Measurements from ENCODE around the gene NRN1L.
A peak's percentile ranks its signal among the peaks of the same experiment; 100 is the strongest.

NRN1L gene

DNA sequence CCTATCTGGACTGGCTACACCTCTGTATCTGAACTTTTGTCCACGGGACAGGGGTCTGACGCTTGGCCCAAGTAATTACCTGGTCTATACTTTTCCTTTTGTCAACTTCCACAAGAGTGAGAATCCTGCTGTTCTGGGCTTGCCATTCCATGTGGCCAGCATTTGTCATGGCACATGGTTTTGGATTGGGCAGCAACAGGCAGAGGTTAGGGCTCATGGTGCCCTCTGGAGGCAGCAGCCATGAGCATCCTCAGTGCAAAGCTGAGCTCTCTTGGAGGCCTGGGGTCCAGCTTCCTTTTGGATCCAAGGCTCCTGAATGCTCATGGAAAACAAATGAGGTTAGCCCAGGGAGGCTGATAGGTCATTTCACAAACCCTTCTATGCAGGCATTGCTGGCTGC is 19.4 kb upstream of the NRN1L start:
- H3K9me3 ChIP-seq (replicated peaks in 1 of 2; ENCODE audit: control insufficient read depth in 2 of 2, insufficient read depth in 1 of 2, low read depth in 1 of 2, low read length in 2 of 2), result no peaks in the 10 kb centered on the region
- no peak overlapping the region for H3K9ac ChIP-seq (ENCODE audit: low read depth, low read length, poor library complexity)
- H3K4me1 ChIP-seq (ENCODE audit: control insufficient read depth in 2 of 2, insufficient read depth in 1 of 2, low read depth in 1 of 2, low read length in 2 of 2), result peaks cover 0 to 5% of the 10 kb centered on the region in 2 donors
- H3K27me3 ChIP-seq (ENCODE audit: control insufficient read depth in 3 of 3, insufficient read depth in 3 of 3, low read depth in 1 of 3, low read length in 3 of 3), result no peaks in the 10 kb centered on the region
- WGBS, 2 donors (ENCODE audit: extremely low coverage in 2 of 2, insufficient read length in 2 of 2, insufficient replicate concordance in 1 of 2), result no CpG with 5 or more reads among the region's 2 CpGs
- no peak overlapping the region for H3K4me2 ChIP-seq (ENCODE audit: insufficient read depth, low read length, poor library complexity, severe bottlenecking)
- peaks cover 36 to 95% of the 10 kb centered on the region in 2 donors for H3K36me3 ChIP-seq (replicated peaks in 1 of 2; ENCODE audit: control insufficient read depth in 2 of 2, insufficient read depth in 2 of 2, low read length in 2 of 2)
- no peak overlapping the region for H2AFZ ChIP-seq (ENCODE audit: low read length)
- H3K4ac ChIP-seq (ENCODE audit: low read length), result no peak overlapping the region
- H3K4me3 ChIP-seq (ENCODE audit: low read length in 2 of 2), result no peak overlapping the region
- H3K14ac ChIP-seq (ENCODE audit: low read length), result no peak overlapping the region
- H3K79me1 ChIP-seq (ENCODE audit: low read depth, low read length), result peaks cover 15% of the 10 kb centered on the region
- no peak overlapping the region for H2BK12ac ChIP-seq (ENCODE audit: low read length)
- H4K91ac ChIP-seq (ENCODE audit: low read depth, low read length, poor library complexity), result no peak overlapping the region
- no peak for DNase-seq (ENCODE audit: low spot score)
- no peak overlapping the region for H2BK5ac ChIP-seq (ENCODE audit: low read length)
- no peak overlapping the region for H3K18ac ChIP-seq (ENCODE audit: low read length)
- no peak overlapping the region for H2BK120ac ChIP-seq (ENCODE audit: low read depth, low read length)
- H4K8ac ChIP-seq (ENCODE audit: low read depth, low read length), result no peak overlapping the region
- H2BK15ac ChIP-seq (ENCODE audit: low read length), result no peak overlapping the region
- H3K27ac ChIP-seq (replicated peaks; ENCODE audit: low read length), result no peak overlapping the region
- H2AK5ac ChIP-seq (ENCODE audit: low read depth, low read length), result no peak overlapping the region
- no peak overlapping the region for H3K23ac ChIP-seq (ENCODE audit: low read depth, low read length, poor library complexity)

DNA sequence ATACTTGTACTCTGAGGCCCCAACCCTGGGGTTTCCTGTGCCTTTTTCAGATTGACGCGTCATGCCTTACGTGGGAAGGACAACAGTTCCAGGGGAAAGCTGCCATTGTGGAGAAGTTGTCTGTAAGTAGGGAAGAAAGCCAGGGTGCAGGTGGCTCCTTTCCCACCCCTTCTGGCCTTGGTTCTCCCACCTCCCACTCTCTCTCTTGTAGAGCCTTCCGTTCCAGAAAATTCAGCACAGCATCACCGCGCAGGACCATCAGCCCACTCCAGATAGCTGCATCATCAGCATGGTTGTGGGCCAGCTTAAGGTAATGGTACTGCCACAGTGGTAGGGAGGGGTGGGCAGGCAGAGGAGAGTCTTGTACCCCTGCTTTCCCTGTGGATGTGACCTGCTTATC is 16.4 kb upstream of the NRN1L start:
- Histone ChIP-seq H3K36me3 (replicated peaks in 1 of 2; ENCODE audit: control insufficient read depth in 2 of 2, insufficient read depth in 2 of 2, low read length in 2 of 2) (peaks cover 32 to 87% of the 10 kb centered on the region in 2 donors), H3K23ac (ENCODE audit: low read depth, low read length, poor library complexity) (no peak overlapping the region), H3K79me1 (ENCODE audit: low read depth, low read length) (peaks cover 3% of the 10 kb centered on the region), H3K27ac (replicated peaks; ENCODE audit: low read length) (no peak overlapping the region), H3K4me3 (ENCODE audit: low read length in 2 of 2) (peak overlapping the region in 1 of 2 donors; percentile 13), H2BK5ac (ENCODE audit: low read length) (no peak overlapping the region), H3K18ac (ENCODE audit: low read length) (no peak overlapping the region), H2AK5ac (ENCODE audit: low read depth, low read length) (no peak overlapping the region), H4K8ac (ENCODE audit: low read depth, low read length) (no peak overlapping the region), H2AFZ (ENCODE audit: low read length) (no peak overlapping the region), H3K9me3 (replicated peaks in 1 of 2; ENCODE audit: control insufficient read depth in 2 of 2, insufficient read depth in 1 of 2, low read depth in 1 of 2, low read length in 2 of 2) (no peaks in the 10 kb centered on the region), H3K4ac (ENCODE audit: low read length) (no peak overlapping the region), H3K4me2 (ENCODE audit: insufficient read depth, low read length, poor library complexity, severe bottlenecking) (no peak overlapping the region), H2BK120ac (ENCODE audit: low read depth, low read length) (no peak overlapping the region), H3K14ac (ENCODE audit: low read length) (no peak overlapping the region), H3K27me3 (ENCODE audit: control insufficient read depth in 3 of 3, insufficient read depth in 3 of 3, low read depth in 1 of 3, low read length in 3 of 3) (no peaks in the 10 kb centered on the region), H3K9ac (ENCODE audit: low read depth, low read length, poor library complexity) (no peak overlapping the region), H2BK12ac (ENCODE audit: low read length) (no peak overlapping the region), H2BK15ac (ENCODE audit: low read length) (no peak overlapping the region), H3K4me1 (ENCODE audit: control insufficient read depth in 2 of 2, insufficient read depth in 1 of 2, low read depth in 1 of 2, low read length in 2 of 2) (peaks cover 0 to 6% of the 10 kb centered on the region in 2 donors), H4K91ac (ENCODE audit: low read depth, low read length, poor library complexity) (peak overlapping the region; percentile 35)
- no CpG with 5 or more reads among the region's 6 CpGs for WGBS, 2 donors (ENCODE audit: extremely low coverage in 2 of 2, insufficient read length in 2 of 2, insufficient replicate concordance in 1 of 2)
- no peak for DNase-seq (ENCODE audit: low spot score)

DNA sequence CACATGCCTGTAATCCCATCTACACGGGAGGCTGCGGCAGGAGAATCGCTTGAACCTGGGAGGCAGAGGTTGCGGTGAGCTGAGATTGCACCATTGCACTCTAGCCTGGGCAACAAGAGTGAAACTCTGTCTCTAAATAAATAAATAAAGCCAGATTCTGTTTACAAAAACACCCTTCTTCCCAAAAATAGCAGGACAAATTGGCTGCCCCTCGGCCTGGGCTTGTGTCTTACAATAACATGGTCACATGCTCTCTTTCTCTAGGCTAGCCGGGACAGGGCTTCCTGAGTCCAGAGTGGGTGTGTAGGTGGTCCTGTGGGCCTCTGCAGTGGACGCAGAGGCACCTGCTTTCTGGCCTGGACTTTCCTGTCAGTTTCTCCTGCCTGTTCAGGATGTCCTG is 15.0 kb upstream of the NRN1L start:
- Histone ChIP-seq H3K27me3 (ENCODE audit: control insufficient read depth in 3 of 3, insufficient read depth in 3 of 3, low read depth in 1 of 3, low read length in 3 of 3) (no peaks in the 10 kb centered on the region), H2AK5ac (ENCODE audit: low read depth, low read length) (no peak overlapping the region), H2BK5ac (ENCODE audit: low read length) (no peak overlapping the region), H3K14ac (ENCODE audit: low read length) (no peak overlapping the region), H3K4ac (ENCODE audit: low read length) (no peak overlapping the region), H3K9me3 (replicated peaks in 1 of 2; ENCODE audit: control insufficient read depth in 2 of 2, insufficient read depth in 1 of 2, low read depth in 1 of 2, low read length in 2 of 2) (no peaks in the 10 kb centered on the region), H3K36me3 (replicated peaks in 1 of 2; ENCODE audit: control insufficient read depth in 2 of 2, insufficient read depth in 2 of 2, low read length in 2 of 2) (peaks cover 32 to 80% of the 10 kb centered on the region in 2 donors), H3K4me1 (ENCODE audit: control insufficient read depth in 2 of 2, insufficient read depth in 1 of 2, low read depth in 1 of 2, low read length in 2 of 2) (peaks cover 8 to 10% of the 10 kb centered on the region in 2 donors), H4K91ac (ENCODE audit: low read depth, low read length, poor library complexity) (no peak overlapping the region), H3K18ac (ENCODE audit: low read length) (no peak overlapping the region), H3K4me3 (ENCODE audit: low read length in 2 of 2) (no peak overlapping the region), H2BK15ac (ENCODE audit: low read length) (no peak overlapping the region), H3K9ac (ENCODE audit: low read depth, low read length, poor library complexity) (no peak overlapping the region), H2BK120ac (ENCODE audit: low read depth, low read length) (no peak overlapping the region), H4K8ac (ENCODE audit: low read depth, low read length) (no peak overlapping the region), H2AFZ (ENCODE audit: low read length) (no peak overlapping the region), H3K4me2 (ENCODE audit: insufficient read depth, low read length, poor library complexity, severe bottlenecking) (no peak overlapping the region), H3K79me1 (ENCODE audit: low read depth, low read length) (peaks cover 8% of the 10 kb centered on the region), H3K23ac (ENCODE audit: low read depth, low read length, poor library complexity) (no peak overlapping the region), H2BK12ac (ENCODE audit: low read length) (no peak overlapping the region), H3K27ac (replicated peaks; ENCODE audit: low read length) (no peak overlapping the region)
- no peak for DNase-seq (ENCODE audit: low spot score)
- WGBS, 2 donors (ENCODE audit: extremely low coverage in 2 of 2, insufficient read length in 2 of 2, insufficient replicate concordance in 1 of 2), result no CpG with 5 or more reads among the region's 7 CpGs

DNA sequence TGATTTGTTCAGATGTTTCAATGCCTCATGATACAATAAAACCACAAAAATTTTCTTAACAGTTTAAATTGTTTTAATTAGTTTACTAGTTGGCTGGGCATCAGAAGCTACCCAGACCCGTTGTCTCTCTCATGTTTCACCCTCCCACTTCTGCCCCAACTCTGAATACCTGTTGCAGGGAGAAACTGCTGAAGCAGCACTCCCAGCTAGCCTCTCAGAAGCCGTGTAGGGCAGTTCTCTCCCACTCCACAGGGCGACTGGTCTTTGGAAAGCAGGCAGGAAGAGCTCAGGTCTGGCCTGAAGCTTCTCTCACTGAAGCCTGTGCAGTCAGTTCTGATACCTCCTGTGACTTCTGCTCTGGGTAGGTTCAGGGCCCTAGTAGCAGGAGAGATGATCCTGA is 13.4 kb upstream of the NRN1L start:
- H3K14ac ChIP-seq (ENCODE audit: low read length), result no peak overlapping the region
- H2BK15ac ChIP-seq (ENCODE audit: low read length), result no peak overlapping the region
- no peak overlapping the region for H3K4ac ChIP-seq (ENCODE audit: low read length)
- peaks cover 8 to 10% of the 10 kb centered on the region in 2 donors for H3K4me1 ChIP-seq (ENCODE audit: control insufficient read depth in 2 of 2, insufficient read depth in 1 of 2, low read depth in 1 of 2, low read length in 2 of 2)
- H2BK5ac ChIP-seq (ENCODE audit: low read length), result no peak overlapping the region
- no peak overlapping the region for H3K23ac ChIP-seq (ENCODE audit: low read depth, low read length, poor library complexity)
- no peak overlapping the region for H3K4me2 ChIP-seq (ENCODE audit: insufficient read depth, low read length, poor library complexity, severe bottlenecking)
- no peak overlapping the region for H2AFZ ChIP-seq (ENCODE audit: low read length)
- no peak overlapping the region for H2AK5ac ChIP-seq (ENCODE audit: low read depth, low read length)
- no peak overlapping the region for H2BK120ac ChIP-seq (ENCODE audit: low read depth, low read length)
- no peaks in the 10 kb centered on the region for H3K27me3 ChIP-seq (ENCODE audit: control insufficient read depth in 3 of 3, insufficient read depth in 3 of 3, low read depth in 1 of 3, low read length in 3 of 3)
- no CpG with 5 or more reads among the region's 3 CpGs for WGBS, 2 donors (ENCODE audit: extremely low coverage in 2 of 2, insufficient read length in 2 of 2, insufficient replicate concordance in 1 of 2)
- no peak overlapping the region for H3K27ac ChIP-seq (replicated peaks; ENCODE audit: low read length)
- no peak overlapping the region for H3K18ac ChIP-seq (ENCODE audit: low read length)
- no peak overlapping the region for H4K91ac ChIP-seq (ENCODE audit: low read depth, low read length, poor library complexity)
- H3K9ac ChIP-seq (ENCODE audit: low read depth, low read length, poor library complexity), result no peak overlapping the region
- DNase-seq (ENCODE audit: low spot score), result no peak
- H2BK12ac ChIP-seq (ENCODE audit: low read length), result no peak overlapping the region
- no peaks in the 10 kb centered on the region for H3K9me3 ChIP-seq (replicated peaks in 1 of 2; ENCODE audit: control insufficient read depth in 2 of 2, insufficient read depth in 1 of 2, low read depth in 1 of 2, low read length in 2 of 2)
- H3K79me1 ChIP-seq (ENCODE audit: low read depth, low read length), result peaks cover 8% of the 10 kb centered on the region
- peaks cover 29 to 77% of the 10 kb centered on the region in 2 donors for H3K36me3 ChIP-seq (replicated peaks in 1 of 2; ENCODE audit: control insufficient read depth in 2 of 2, insufficient read depth in 2 of 2, low read length in 2 of 2)
- no peak overlapping the region for H4K8ac ChIP-seq (ENCODE audit: low read depth, low read length)
- H3K4me3 ChIP-seq (ENCODE audit: low read length in 2 of 2), result no peak overlapping the region

All from neuronal stem cell (in vitro differentiated cells).